Tibial artery (tissue), 4 donors: ENCODE results near the gene RAP1GAP.

Experiments
- DNase-seq, 2 donors: peaks; one replicate each; pipeline ENCODE4 v3.0.0-alpha.2; 2019
- H3K27ac ChIP-seq, 2 donors: fragments of 200-600 bp; sonication (generic) in 1 of 2; 1 replicate in 1 of 2; 2 replicates in 1 of 2; pipeline ENCODE4 v1.5.1; 2018 to 2019; ENCODE audit warnings: mild to moderate bottlenecking in 1 of 2
- H3K27me3 ChIP-seq, 2 donors: fragments of 200-600 bp; sonication (generic) in 1 of 2; one replicate each; pipeline versions ENCODE4 v1.5.1 to v1.6.0; 2016 to 2019
- H3K36me3 ChIP-seq, 3 donors: fragments of 200-600 bp; sonication (generic) in 2 of 3; one replicate each; pipeline ENCODE4 v1.5.1; 2016 to 2019; ENCODE audit warnings: mild to moderate bottlenecking in 2 of 3
- H3K4me1 ChIP-seq, 4 donors: fragments of 200-600 bp; sonication (generic) in 2 of 4; 1 replicate in 3 of 4; 2 replicates in 1 of 4; pipeline ENCODE4 v1.5.1; 2016 to 2019
- H3K4me3 ChIP-seq, 2 donors: fragments of 200-600 bp; sonication (generic) in 1 of 2; 1 replicate in 1 of 2; 2 replicates in 1 of 2; pipeline ENCODE4 v1.5.1; 2018 to 2019; ENCODE audit warnings: mild to moderate bottlenecking in 2 of 2
- H3K9me3 ChIP-seq, 3 donors: fragments of 200-600 bp; sonication (generic) in 1 of 3; one replicate each; pipeline ENCODE4 v1.5.1; 2016 to 2019
- intact Hi-C: fragments of 100-400 bp; cut with DNase I; formaldehyde crosslinking; loops from one replicate; pipeline ENCODE4 v1.15.0; 2023; ENCODE audit warnings: low total_unique reads
- TF ChIP-seq, protein P1 (sequence below), 2 experiments: fragments of 200-600 bp in 1 of 2; fragments of 450-650 bp in 1 of 2; IDR thresholded peaks; one replicate each; pipeline ENCODE4 v1.5.1; 2017 to 2019; ENCODE audit warnings: antibody characterized with exemption in 2 of 2, mild to moderate bottlenecking in 1 of 2, moderate library complexity in 1 of 2

Gene RAP1GAP

DNA sequence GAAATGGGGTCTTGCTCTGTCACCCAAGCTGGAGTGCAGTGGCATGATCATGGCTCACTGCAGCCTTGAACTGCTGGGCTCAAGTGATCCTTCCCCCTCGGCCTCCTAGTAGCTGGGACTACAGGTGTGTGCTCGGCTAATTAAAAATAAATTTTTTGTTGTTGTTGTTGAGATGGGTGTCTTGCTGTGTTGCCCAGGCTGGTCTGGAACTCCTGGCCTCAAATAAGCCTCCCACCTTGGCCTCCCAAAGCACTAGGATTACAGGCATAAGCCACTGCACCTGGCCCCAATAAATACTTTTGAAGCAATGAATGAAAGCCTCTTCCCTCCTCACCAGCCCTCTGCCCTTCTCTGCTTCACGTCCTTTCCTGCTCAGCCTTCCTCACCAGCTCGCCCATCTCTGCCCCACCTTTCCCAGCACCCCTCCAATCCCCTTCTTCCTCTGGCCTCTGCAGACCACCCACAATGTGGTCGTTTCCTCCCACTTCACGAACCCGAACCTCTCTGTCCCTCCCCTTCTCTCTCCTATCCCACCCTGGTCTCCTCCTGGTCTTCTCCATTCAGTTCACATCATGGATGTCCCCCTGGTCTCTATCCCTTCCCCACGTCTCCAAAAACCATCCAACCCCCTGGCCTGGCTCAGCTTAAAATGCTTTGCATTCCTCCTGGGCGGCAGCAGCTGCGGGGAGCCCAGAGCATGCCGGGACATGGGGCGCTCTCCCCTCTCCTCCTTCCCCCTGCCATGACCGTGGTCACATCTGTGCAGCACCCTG, 38.4 kb downstream of the RAP1GAP start:
- intact Hi-C loops: no loop called here
- TF ChIP-seq, protein P1, sequence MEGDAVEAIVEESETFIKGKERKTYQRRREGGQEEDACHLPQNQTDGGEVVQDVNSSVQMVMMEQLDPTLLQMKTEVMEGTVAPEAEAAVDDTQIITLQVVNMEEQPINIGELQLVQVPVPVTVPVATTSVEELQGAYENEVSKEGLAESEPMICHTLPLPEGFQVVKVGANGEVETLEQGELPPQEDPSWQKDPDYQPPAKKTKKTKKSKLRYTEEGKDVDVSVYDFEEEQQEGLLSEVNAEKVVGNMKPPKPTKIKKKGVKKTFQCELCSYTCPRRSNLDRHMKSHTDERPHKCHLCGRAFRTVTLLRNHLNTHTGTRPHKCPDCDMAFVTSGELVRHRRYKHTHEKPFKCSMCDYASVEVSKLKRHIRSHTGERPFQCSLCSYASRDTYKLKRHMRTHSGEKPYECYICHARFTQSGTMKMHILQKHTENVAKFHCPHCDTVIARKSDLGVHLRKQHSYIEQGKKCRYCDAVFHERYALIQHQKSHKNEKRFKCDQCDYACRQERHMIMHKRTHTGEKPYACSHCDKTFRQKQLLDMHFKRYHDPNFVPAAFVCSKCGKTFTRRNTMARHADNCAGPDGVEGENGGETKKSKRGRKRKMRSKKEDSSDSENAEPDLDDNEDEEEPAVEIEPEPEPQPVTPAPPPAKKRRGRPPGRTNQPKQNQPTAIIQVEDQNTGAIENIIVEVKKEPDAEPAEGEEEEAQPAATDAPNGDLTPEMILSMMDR (IDR thresholded peaks at IDR 0.05): no peak
- peaks cover 0 to 82% of the 10 kb centered on the region in 2 donors for H3K27me3 ChIP-seq
- H3K9me3 ChIP-seq: no peaks in the 10 kb centered on the region
- no peak overlapping the region for H3K27ac ChIP-seq
- DNase-seq: no peak
- no peaks in the 10 kb centered on the region for H3K36me3 ChIP-seq
- no peak overlapping the region for H3K4me3 ChIP-seq
- H3K4me1 ChIP-seq: no peaks in the 10 kb centered on the region

DNA sequence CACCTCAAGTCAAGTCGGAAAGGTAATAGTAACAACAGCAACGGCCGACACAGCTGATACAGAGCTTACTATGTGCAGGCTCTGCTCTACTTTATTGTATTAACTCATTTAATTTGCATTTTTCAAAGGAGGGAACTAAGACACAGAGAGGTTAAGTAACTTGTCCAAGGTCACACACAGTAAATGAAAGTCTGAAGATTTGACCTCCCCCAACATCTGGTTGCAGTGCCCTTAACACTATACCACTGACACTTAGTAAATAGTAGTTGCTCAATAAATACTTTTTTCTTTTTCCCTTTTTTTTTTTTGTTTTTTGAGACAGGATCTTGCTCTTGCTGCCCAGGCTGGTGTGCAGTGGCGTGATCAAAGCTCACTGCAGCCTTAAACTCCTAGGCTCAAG, 39.2 kb downstream of the RAP1GAP start:
- Histone ChIP-seq H3K9me3 (no peaks in the 10 kb centered on the region), H3K36me3 (no peaks in the 10 kb centered on the region), H3K27me3 (peaks cover 0 to 77% of the 10 kb centered on the region in 2 donors), H3K27ac (no peak overlapping the region), H3K4me1 (no peaks in the 10 kb centered on the region), H3K4me3 (no peak overlapping the region)
- TF ChIP-seq, protein P1 (IDR thresholded peaks at IDR 0.05): no peak
- no peak for DNase-seq
- intact Hi-C loops: no loop called here

DNA sequence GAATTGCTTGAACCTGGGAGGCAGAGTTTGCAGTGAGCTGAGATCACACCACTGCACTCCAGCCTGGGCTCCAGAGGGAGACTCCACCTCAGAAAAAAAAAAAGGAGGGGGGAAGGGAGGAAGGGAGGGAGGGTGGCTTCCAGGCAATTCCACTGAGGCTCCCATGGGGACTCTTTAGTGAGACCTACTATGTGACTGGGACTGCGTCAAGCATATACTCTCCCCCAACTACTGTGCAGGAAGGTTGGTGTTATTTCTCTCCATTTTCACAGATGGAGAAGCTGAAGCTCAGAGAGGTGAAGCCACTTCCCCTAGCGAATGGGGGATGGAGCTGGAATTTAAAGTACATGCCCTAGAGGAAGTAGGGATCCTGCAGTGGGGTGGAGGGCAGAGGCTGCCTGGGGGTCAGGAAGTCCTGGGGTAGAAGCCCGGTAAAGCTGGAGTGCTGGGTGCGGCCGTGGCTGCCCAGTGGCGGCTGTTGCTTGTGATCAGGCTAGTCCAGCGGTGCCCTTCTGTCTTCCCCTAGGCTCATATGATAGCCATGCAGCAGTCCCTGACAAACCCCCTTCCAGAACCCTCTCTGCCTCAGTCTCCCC, 40.3 kb downstream of the RAP1GAP start:
- Histone ChIP-seq H3K27ac (no peak overlapping the region), H3K4me1 (peaks cover 0 to under 1% (median 0%) of the 10 kb centered on the region in 4 donors), H3K36me3 (no peaks in the 10 kb centered on the region), H3K27me3 (peaks cover 0 to 77% of the 10 kb centered on the region in 2 donors), H3K9me3 (no peaks in the 10 kb centered on the region), H3K4me3 (no peak overlapping the region)
- no peak for DNase-seq
- TF ChIP-seq, protein P1 (IDR thresholded peaks at IDR 0.05): no peak
- intact Hi-C loops: no loop called here

GRCh38 chr1:21626921-21627339, 42.2 kb downstream of the RAP1GAP start:
- H3K27ac ChIP-seq: no peak overlapping the region
- no peaks in the 10 kb centered on the region for H3K36me3 ChIP-seq
- TF ChIP-seq, protein P1 (IDR thresholded peaks at IDR 0.05): no peak
- DNase-seq: no peak
- no peaks in the 10 kb centered on the region for H3K9me3 ChIP-seq
- peaks cover 0 to 77% of the 10 kb centered on the region in 2 donors for H3K27me3 ChIP-seq
- no peak overlapping the region for H3K4me3 ChIP-seq
- intact Hi-C loops: no loop called here
- H3K4me1 ChIP-seq: peaks cover 0 to 18% (median 2%) of the 10 kb centered on the region in 4 donors

- peaks cover 0 to 28% (median 2%) of the 10 kb centered on the region in 4 donors for H3K4me1 ChIP-seq
- TF ChIP-seq, protein P1 (IDR thresholded peaks at IDR 0.05): no peak
Observed at GRCh38 chr1:21625390-21626190, 43.6 kb downstream of the RAP1GAP start.

More at GRCh38 chr1:21625390-21626190, 43.6 kb downstream of the RAP1GAP start:
- intact Hi-C loops: no loop called here
- H3K36me3 ChIP-seq: no peaks in the 10 kb centered on the region
- no peak overlapping the region for H3K27ac ChIP-seq
- DNase-seq: no peak
- H3K4me3 ChIP-seq: no peak overlapping the region
- no peaks in the 10 kb centered on the region for H3K9me3 ChIP-seq
- H3K27me3 ChIP-seq: peaks cover 0 to 73% of the 10 kb centered on the region in 2 donors
